ENCODE measurements around the gene ZNF705A. TPM values are rescaled to one million over a fixed set of nuclear protein-coding genes. Genes with fewer than 3 reads are reported as not detected.
"Not testable (repeated sequence)": the region's sequence is repeated elsewhere in the genome, so short reads cannot be mapped to it uniquely, and the experiment has no call there.

The ZNF705A gene
- total and polyA plus RNA-seq, 9 donors: not detected

GRCh38 chr12:8123124-8123912 lies 33.5 kb upstream of the ZNF705A start, which contains the start of gene CLEC4A:
CLEC4A (plus strand) TSS chr12:8123617; CDS start chr12:8123879, 262 bp downstream.
- no peaks in the 10 kb centered on the region for H3K4me1 ChIP-seq (ENCODE audit: insufficient read depth)
- WGBS, 3 donors: 88 to 89% (median 89%) methylated on average over 5 of the region's 5 CpGs
- intact Hi-C loops (cut with DNase I): no loop called here
- H3K9me3 ChIP-seq: no peaks in the 10 kb centered on the region
- H3K4me3 ChIP-seq: no peak within 1 kb of the TSS
- H3K27ac ChIP-seq: no peak within 1 kb of the TSS
- H3K27me3 ChIP-seq: no peaks in the 10 kb centered on the region
- no peaks in the 10 kb centered on the region for H3K36me3 ChIP-seq
- no peak for DNase-seq
- TF ChIP-seq POLR2A (IDR thresholded peaks at IDR 0.05) (no peak), EP300 (IDR thresholded peaks at IDR 0.05) (no peak), CTCF (IDR thresholded peaks at IDR 0.05) (no peak)

DNA sequence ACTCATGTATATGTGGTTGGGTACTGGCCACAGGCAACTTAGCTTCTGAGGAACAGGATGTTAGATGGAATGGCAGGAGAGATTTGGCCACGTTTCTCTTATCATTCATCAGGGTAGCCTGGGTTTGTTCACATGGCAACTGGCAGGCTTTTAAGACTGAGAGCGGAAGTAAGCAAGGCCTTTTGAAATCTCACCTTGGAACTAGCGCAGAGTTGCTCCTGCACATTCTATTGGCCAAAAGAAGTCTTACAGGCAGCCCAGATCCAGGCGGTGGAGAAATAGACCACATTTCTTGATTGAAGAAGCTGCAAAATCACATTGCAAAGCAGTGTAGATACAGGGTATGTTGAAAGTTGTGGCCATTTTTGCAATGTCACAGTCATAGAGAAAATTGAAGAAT lies 29.7 kb upstream of the ZNF705A start:
- 76 to 79% (median 78%) methylated on average over 4 of the region's 4 CpGs for WGBS, 3 donors
- no peaks in the 10 kb centered on the region for H3K4me1 ChIP-seq (ENCODE audit: insufficient read depth)
- H3K27ac ChIP-seq: no peak overlapping the region
- TF ChIP-seq POLR2A (IDR thresholded peaks at IDR 0.05) (no peak), EP300 (IDR thresholded peaks at IDR 0.05) (no peak), CTCF (IDR thresholded peaks at IDR 0.05) (no peak)
- H3K9me3 ChIP-seq: no peaks in the 10 kb centered on the region
- H3K4me3 ChIP-seq: no peak overlapping the region
- no peaks in the 10 kb centered on the region for H3K36me3 ChIP-seq
- intact Hi-C loops (cut with DNase I): no loop called here
- no peak for DNase-seq
- H3K27me3 ChIP-seq: no peaks in the 10 kb centered on the region

DNA sequence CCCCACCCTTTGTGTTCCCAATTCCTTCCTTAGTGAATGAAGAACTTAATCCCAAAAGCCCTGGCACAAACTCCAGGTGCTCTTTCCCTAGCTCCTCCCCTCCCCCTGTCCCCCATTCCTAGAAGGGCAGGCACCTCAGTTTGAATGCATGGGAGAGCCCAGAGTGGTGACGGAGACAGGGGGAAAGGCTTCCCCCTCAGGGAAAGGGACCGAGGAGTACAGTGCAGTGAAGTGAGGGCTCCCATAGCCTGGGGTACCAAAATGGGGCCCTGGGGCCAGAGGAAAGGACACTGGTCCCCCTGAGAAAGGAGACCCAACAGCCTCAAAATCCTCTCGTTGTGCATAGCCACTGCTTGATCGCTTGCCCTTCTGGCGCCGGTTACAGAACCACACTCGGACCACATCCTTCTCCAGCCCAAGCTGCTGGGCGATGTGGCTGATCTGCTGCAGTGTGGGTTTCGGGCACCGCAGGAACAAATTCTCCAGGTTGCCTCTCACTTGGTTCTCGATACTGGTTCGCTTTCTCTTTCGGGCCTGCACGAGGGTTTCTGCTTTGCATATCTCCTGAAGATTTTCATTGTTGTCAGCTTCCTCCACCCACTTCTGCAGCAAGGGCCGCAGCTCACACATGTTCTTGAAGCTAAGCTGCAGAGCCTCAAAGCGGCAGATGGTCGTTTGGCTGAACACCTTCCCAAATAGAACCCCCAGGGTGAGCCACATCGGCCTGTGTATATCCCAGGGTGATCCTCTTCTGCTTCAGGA lies 23.0 kb upstream of the ZNF705A start:
- H3K36me3 ChIP-seq; H3K27me3 ChIP-seq; H3K4me1 ChIP-seq (ENCODE audit: insufficient read depth); H3K9me3 ChIP-seq; DNase-seq; H3K4me3 ChIP-seq; H3K27ac ChIP-seq; intact Hi-C loops (cut with DNase I): not testable (repeated sequence)
- 93 to 94% (median 93%) methylated on average over 15 to 17 of the region's 18 CpGs for WGBS, 3 donors

- WGBS, 3 donors: 96 to 98% (median 97%) methylated on average over 23 of the region's 23 CpGs
- DNase-seq; H3K36me3 ChIP-seq; H3K4me3 ChIP-seq; H3K9me3 ChIP-seq; H3K27me3 ChIP-seq; intact Hi-C loops (cut with DNase I); H3K4me1 ChIP-seq (ENCODE audit: insufficient read depth); H3K27ac ChIP-seq: not testable (repeated sequence)
Measured at GRCh38 chr12:8134398-8134930, 22.4 kb upstream of the ZNF705A start.

DNA sequence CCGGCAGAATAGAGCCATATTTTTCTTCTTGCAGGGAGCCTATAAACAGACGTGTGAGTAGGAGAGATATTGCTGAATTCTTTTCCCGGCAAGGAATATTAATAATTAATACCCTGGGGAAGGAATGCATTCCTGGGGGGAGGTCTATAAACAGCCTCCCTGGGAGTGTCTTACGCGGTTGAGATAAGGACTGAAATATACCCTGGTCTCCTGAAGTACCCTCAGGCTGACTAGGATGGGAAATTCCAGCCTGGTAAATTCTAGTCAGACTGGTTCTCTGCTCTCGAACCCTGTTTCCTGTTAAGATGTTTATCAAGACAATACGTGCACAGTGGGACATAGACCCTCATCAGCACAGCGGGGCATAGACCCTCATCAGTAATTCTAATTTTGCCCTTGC lies 15.2 kb upstream of the ZNF705A start:
- intact Hi-C loops (cut with DNase I); H3K4me3 ChIP-seq; H3K9me3 ChIP-seq; H3K36me3 ChIP-seq; H3K27ac ChIP-seq; DNase-seq; H3K27me3 ChIP-seq; H3K4me1 ChIP-seq (ENCODE audit: insufficient read depth): not testable (repeated sequence)
- WGBS, 3 donors: 70 to 75% (median 73%) methylated on average over 8 of the region's 8 CpGs

DNA sequence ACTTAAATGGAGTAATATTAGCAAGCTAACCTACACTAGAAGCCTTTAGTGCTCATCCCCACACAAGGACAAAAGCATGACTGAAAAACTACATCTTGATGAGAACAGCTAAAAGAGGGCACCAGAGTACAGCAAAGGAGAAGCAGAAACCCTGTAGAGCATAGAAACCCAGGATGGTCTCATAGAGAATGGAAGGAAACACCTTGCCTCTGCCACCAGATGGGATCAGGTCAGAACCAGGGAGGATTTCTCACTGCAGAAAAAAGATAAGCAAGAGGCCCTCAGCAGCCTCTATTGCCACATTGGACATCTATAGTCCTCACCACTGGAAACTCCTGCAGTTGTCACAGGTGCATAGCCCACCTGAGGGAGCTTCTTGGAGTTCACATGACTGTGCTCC lies 13.6 kb upstream of the ZNF705A start:
- H3K9me3 ChIP-seq: no peaks in the 10 kb centered on the region
- no peaks in the 10 kb centered on the region for H3K4me1 ChIP-seq (ENCODE audit: insufficient read depth)
- H3K36me3 ChIP-seq: no peaks in the 10 kb centered on the region
- H3K27me3 ChIP-seq: no peaks in the 10 kb centered on the region
- H3K27ac ChIP-seq: no peak overlapping the region
- TF ChIP-seq EP300 (IDR thresholded peaks at IDR 0.05) (no peak), CTCF (IDR thresholded peaks at IDR 0.05) (no peak), POLR2A (IDR thresholded peaks at IDR 0.05) (no peak)
- DNase-seq: no peak
- intact Hi-C loops (cut with DNase I): no loop called here
- no peak overlapping the region for H3K4me3 ChIP-seq
